ENCODE results near the gene CPT1A.

DNA sequence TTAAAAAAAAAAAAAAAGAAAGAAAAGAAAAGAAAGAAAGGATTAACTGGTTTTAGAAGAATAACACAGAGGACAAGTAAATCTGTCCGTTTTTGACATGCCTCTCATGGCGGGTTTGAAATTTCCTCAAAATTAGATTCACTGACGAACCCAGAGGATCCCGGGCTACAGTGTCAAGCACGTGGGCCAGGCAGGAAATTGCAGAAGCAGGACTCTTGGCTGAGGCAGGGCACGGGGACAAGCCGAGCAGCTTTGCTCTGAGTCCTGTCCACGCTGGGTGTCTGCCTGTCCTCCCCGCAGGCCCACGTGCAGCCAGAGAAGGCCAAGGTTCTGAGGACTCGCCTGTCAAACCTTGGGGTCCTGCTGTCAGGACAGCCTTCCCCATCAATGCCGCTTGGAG is 132.7 kb downstream of the CPT1A start:
- TF ChIP-seq, protein P1, sequence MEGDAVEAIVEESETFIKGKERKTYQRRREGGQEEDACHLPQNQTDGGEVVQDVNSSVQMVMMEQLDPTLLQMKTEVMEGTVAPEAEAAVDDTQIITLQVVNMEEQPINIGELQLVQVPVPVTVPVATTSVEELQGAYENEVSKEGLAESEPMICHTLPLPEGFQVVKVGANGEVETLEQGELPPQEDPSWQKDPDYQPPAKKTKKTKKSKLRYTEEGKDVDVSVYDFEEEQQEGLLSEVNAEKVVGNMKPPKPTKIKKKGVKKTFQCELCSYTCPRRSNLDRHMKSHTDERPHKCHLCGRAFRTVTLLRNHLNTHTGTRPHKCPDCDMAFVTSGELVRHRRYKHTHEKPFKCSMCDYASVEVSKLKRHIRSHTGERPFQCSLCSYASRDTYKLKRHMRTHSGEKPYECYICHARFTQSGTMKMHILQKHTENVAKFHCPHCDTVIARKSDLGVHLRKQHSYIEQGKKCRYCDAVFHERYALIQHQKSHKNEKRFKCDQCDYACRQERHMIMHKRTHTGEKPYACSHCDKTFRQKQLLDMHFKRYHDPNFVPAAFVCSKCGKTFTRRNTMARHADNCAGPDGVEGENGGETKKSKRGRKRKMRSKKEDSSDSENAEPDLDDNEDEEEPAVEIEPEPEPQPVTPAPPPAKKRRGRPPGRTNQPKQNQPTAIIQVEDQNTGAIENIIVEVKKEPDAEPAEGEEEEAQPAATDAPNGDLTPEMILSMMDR (conservative IDR thresholded peaks at IDR 0.05; ENCODE audit: low read length): no peak
- no peak for TF ChIP-seq EZH2phosphoT487 (IDR thresholded peaks at IDR 0.05; ENCODE audit: borderline replicate concordance)
